Islet of Langerhans (tissue), 1 donor: ENCODE data around the gene UBALD1.

Experiments used
- FAIRE-seq: peaks from one replicate; lab custom pipeline; 2011; peaks lifted over from hg19 to GRCh38; lab: Jason Lieb, UNC

Gene UBALD1

DNA sequence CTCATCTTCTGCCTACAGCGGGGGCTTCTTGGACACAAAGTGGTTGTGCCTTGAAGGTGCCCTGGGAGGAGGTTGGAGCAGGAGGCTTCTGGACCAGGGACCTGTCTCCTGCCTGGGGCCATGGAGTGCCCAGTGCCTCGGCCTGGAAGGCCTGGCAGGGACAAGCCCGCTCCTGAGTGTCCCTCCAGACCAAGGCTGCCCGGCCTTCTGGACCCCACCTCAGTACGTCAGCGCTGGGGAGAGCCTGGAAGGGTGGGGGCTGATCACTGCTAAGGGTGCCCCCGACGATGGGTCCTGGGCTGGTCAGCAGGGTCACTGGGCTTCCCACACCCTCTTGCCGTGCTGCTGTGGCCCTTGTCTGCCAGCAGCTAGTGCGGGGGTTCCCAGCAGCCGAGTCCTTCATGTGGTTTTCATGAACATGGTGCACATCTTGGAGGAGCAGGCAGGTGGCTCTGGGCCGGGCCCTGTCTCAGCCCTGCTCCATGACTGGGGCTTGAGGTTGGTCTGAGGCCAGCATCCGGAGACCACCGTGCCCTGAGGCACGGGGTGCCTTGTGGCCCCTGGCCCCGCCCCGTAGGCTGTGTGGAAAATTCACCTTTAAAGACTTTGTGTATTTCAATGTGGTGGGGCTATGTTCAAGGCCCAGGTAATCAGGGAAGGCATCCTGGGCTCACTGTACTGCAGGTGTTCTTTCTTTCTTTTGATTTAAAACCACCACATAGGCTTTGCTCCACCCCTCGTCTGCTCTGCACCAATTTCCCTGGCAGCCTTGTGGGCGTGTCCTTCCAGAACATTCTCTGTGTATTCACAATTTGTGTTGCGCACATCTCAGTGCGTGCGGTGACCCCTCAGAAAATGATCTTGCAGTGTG lies 32.3 kb upstream of the UBALD1 start:
- no peak for FAIRE-seq

DNA sequence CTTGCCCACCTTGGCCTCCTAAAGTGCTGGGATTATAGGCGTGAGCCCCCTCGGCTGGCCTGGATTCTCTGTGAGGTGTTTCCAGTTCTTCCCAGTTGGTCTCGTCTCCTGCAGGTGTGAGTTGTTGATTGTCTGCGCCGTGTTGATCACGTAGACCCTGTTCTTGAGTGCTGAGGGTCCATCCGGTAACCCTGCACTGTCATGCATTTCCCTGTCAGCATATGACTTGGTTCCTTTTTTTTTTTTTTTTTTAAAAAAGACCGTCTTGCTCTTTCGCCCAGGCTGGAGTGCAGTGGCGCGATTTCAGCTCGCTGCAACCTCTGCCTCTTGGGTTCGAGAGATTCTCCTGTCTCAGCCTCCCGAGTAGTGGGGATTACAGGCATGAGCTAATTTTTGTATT lies 27.2 kb upstream of the UBALD1 start:
- no peak for FAIRE-seq

DNA sequence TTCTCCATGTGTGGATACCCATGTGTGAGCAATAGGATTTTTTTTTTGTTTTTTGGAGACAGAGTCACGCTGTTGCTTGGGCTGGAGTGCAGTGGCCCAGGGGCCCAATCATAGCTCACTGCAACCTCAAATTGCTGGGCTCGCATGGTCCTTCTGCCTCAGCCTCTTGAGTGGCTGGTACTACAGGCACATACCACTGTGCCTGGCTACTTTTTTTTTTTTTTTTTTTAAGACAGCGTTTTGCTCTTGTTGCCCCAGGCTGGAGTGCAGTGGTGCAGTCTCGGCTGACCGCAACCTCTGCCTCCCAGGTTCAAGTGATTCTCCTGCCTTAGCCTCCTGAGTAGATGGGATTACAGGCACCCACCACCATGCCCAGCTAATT lies 26.6 kb upstream of the UBALD1 start:
- FAIRE-seq = no peak

GRCh38 chr16:4640572-4641305 lies 26.1 kb upstream of the UBALD1 start:
- FAIRE-seq = no peak

- FAIRE-seq = no peak
Measured at GRCh38 chr16:4639899-4640509, 25.3 kb upstream of the UBALD1 start.

- no peak for FAIRE-seq
Measured at GRCh38 chr16:4637501-4638166, 22.9 kb upstream of the UBALD1 start.

DNA sequence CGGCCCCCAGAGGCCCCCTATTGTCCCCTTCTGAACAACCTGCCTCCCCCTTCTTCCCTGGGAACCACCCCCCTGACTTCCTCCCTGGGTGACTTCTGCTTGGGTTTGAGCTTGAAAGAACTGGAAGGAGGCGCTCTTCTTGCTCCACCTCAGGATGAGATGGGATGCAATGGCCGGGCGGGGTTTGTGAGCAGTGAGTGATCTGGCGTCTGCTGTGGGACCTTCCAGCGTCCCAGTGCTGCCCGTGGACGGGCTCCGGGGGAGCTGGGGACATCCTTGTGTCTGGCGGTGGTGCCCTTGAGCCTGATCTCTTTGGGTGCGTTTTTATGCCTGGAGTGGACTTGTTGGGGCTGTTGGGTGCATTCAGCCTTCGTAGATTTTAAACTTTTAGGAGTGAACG lies 21.5 kb upstream of the UBALD1 start:
- no peak for FAIRE-seq

DNA sequence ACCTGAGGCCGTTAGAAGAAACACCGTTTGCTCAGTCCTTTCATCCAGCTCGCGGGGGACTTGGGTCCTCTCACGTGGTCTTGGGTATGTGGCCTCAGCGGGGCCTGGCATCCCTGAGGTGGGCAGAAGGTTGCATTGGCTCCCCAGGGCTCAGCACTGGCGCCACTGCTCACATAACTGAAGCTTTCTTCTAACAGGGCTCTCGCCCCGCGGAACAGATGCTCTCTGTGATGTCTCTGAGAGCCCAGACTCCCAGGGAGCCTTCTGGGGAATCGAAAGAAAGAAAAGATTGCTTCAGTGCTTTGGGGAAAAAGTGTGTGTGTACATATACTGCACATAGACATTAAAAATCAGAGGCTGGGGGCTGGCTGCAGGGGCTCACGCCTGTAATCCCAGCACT lies 20.1 kb upstream of the UBALD1 start:
- FAIRE-seq = no peak

DNA sequence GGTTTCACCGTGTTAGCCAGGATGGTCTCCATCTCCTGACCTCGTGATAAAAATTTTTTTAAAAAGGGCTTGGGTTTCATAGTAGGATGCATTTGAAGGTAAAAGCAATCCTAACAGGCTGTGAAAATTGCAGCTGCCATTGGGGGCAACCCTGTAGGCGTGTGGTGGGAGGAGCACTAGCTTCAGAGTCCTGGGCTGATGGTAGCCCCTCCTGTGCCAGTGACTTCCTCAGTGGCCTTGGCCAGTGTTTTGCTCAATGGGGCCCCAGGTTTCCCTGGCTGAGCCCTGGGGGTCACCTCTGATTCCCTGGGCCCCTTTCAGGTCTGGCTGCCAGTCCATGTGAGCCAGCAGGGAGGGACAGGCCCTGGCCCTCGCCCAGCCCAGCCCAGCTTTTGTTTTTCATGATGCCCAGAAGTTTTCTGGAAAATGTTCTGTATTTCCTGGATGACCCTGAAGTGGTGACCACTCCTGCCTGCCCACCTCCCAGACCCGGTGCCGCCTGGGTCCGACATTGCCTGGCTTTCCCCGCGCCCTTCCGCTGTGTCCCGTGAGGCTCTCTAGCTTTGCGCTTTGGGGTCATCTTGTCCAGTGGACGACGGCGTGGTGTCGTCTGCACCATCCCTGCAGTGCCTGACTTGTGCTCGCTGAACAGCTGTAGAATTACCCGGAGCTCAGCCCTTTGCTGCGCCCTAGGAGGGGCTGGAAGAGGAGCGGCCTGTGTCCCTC lies 19.4 kb upstream of the UBALD1 start:
- no peak for FAIRE-seq

DNA sequence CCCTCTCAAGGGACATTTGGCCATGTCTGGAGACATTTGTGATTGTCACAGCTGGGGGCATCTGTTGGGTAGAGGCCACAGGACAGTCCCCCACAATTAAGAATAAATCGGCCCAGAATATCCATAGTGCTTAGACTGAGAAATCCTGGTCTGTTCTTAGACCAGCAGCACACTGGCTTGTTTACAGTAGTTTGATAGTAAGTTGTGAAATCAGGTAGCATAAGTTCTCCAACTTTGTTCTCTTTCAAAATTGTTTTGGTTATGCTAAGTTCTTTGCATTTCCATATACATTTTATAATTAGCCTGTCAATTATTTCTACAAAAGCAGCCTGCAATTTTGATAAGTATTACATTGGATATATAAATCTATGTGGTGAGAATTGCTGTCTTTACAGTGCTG lies 16.8 kb upstream of the UBALD1 start:
- no peak for FAIRE-seq

DNA sequence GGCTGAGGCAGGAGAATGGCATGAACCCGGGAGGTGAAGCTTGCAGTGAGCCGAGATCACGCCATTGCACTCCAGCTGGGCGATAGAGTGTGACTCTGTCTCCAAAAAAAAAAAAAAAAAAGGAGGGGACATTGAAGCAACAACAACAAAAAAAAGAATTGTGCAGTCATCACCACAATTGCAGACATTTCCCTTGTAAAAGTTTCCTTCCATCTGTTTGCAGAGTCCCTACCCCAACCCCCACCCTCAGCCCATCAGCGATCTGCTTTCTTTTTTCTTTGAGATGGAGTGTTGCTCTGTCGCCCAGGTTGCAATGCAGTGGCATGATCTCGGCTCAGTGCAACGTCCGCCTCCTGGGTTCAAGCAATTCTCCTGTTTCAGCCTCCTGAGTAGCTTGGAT lies 13.6 kb upstream of the UBALD1 start:
- FAIRE-seq = no peak

GRCh38 chr16:4626396-4626795 lies 11.7 kb upstream of the UBALD1 start:
- FAIRE-seq = no peak

DNA sequence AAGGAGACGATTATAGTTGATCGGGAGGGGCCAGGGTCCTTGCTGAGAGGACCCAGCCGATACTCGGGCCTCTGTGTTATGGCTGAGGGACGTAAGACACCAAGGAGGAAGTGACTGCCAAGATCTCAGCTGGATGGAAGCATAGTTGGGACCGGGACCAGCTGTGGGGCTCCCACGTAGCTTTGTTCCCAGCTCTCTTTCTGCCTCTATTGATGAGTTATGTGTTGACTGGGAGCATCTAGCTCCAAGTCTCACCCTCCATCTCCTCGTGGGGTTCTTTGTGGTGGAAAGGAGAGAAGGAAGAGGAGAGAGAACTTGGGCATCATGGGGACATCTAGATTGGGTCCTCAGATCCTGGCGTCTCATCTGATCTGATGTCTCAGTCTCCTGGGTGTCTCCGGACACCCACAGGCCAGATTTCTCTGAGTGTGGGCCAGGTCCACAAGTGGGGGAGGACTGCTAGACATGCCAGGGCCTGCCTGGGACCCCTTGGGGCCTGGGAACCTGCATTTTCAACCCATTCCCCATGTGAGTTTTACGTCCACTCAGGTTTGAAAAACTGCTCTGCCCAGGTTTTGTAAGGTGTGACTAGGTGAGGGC lies 11.0 kb upstream of the UBALD1 start:
- no peak for FAIRE-seq

GRCh38 chr16:4624827-4625559 lies 10.3 kb upstream of the UBALD1 start:
- no peak for FAIRE-seq

- no peak for FAIRE-seq
Measured at GRCh38 chr16:4624015-4624826, 9.5 kb upstream of the UBALD1 start, which contains the start of gene MGRN1. TSS of gene MGRN1 (plus strand) at chr16:4624826. CDS start at chr16:4624961, 135 bp downstream.

DNA sequence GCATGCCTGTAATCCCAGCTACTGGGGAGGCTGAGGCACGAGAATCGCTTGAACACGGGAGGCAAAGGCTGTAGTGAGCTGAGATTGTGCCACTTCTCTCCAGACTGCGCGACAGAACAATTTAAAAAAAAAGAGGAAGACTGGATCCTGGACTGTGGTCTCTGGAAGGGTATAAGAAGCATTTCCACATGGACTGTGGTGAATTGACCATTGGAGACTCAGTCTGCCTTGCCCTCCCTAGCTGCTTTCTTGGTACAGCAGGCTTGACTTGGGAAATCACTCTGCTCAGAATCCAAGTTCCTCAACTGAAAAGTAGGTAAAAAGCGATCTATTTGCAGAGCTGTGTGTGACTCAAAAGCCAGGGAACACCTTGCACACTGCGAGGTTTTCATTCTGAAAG lies 8.9 kb upstream of the UBALD1 start:
- no peak for FAIRE-seq

GRCh38 chr16:4618645-4619418 lies 4.1 kb upstream of the UBALD1 start:
- no peak for FAIRE-seq

DNA sequence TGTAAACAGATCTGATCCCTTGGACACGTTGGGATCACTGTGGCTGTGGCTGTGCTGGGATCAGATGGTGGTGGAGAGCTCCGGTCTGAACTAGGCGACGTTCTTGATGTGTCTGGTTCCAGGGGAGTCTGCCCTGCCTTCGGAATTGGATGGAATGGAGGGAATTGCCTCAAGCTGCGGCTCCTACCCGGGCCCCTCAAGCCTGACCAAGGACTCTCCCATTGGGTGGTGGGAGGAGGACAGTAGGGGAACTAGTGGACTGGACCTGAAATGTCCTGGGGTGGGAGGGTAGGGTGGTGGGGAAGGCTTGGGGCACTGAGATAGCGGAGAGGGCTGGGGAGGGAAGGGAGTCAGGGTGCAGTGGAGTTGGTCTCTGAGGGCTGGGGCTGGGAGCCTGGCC lies 3.2 kb upstream of the UBALD1 start:
- FAIRE-seq = no peak
